OCI-LY7 (cell line): ENCODE measurements around the gene RHOXF2B.
"Not testable (repeated sequence)": the region's sequence is repeated elsewhere in the genome, so short reads cannot be mapped to it uniquely, and the experiment has no call there.

Experiments used
- EZH2phosphoT487 ChIP-seq: fragments of 200-600 bp; sonication (generic); IDR thresholded peaks from 2 replicates; pipeline ENCODE4 v1.6.1; 2018; ENCODE audit warnings: low read depth, borderline replicate concordance, mild to moderate bottlenecking, mixed run types, antibody characterized with exemption, low read length, moderate library complexity, mixed read lengths
- TF ChIP-seq, protein P1 (sequence below): fragments of 200-600 bp; sonication (generic); conservative IDR thresholded peaks from 2 replicates; pipeline ENCODE4 v1.5.1; 2014; ENCODE audit warnings: mild to moderate bottlenecking, antibody characterized with exemption, low read length, moderate library complexity, mixed read lengths

- TF ChIP-seq, protein P1, sequence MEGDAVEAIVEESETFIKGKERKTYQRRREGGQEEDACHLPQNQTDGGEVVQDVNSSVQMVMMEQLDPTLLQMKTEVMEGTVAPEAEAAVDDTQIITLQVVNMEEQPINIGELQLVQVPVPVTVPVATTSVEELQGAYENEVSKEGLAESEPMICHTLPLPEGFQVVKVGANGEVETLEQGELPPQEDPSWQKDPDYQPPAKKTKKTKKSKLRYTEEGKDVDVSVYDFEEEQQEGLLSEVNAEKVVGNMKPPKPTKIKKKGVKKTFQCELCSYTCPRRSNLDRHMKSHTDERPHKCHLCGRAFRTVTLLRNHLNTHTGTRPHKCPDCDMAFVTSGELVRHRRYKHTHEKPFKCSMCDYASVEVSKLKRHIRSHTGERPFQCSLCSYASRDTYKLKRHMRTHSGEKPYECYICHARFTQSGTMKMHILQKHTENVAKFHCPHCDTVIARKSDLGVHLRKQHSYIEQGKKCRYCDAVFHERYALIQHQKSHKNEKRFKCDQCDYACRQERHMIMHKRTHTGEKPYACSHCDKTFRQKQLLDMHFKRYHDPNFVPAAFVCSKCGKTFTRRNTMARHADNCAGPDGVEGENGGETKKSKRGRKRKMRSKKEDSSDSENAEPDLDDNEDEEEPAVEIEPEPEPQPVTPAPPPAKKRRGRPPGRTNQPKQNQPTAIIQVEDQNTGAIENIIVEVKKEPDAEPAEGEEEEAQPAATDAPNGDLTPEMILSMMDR = not testable (repeated sequence)
- TF ChIP-seq EZH2phosphoT487 = not testable (repeated sequence)
Observed at GRCh38 chrX:120040176-120040575, 37.3 kb downstream of the RHOXF2B start.
